CD4-positive, alpha-beta T cell treated with Interleukin-17A for 1 hour (primary cell): ENCODE results near the gene SND1.
A peak's percentile ranks its signal among the peaks of the same experiment; 100 is the strongest.

Experiments
- DNase-seq: peaks from one replicate; pipeline ENCODE4 v3.0.0-alpha.2; 2020

Gene SND1

GRCh38 chr7:128057909-128058308, 405.9 kb downstream of the SND1 start:
- DNase-seq: no peak

GRCh38 chr7:128059143-128059988, 407.4 kb downstream of the SND1 start:
- DNase-seq: peak; percentile 50

GRCh38 chr7:128060018-128060417, 408.0 kb downstream of the SND1 start:
- DNase-seq: no peak

GRCh38 chr7:128063088-128063487, 411.1 kb downstream of the SND1 start:
- no peak for DNase-seq

- no peak for DNase-seq
Measured at GRCh38 chr7:128065872-128066271, 413.9 kb downstream of the SND1 start.

- no peak for DNase-seq
Measured at GRCh38 chr7:128066395-128066794, 414.4 kb downstream of the SND1 start.

GRCh38 chr7:128066858-128067257, 414.9 kb downstream of the SND1 start:
- DNase-seq: no peak

GRCh38 chr7:128067983-128068382, 416.0 kb downstream of the SND1 start:
- no peak for DNase-seq

- no peak for DNase-seq
Measured at GRCh38 chr7:128068785-128069184, 416.8 kb downstream of the SND1 start.

GRCh38 chr7:128069373-128070364, 417.7 kb downstream of the SND1 start:
- no peak for DNase-seq

GRCh38 chr7:128071376-128071775, 419.4 kb downstream of the SND1 start:
- DNase-seq: no peak

- no peak for DNase-seq
Measured at GRCh38 chr7:128071801-128072200, 419.8 kb downstream of the SND1 start.

- DNase-seq: no peak
Measured at GRCh38 chr7:128073671-128074310, 421.8 kb downstream of the SND1 start.

GRCh38 chr7:128074336-128074735, 422.3 kb downstream of the SND1 start:
- DNase-seq: no peak

GRCh38 chr7:128074736-128075135, 422.7 kb downstream of the SND1 start:
- no peak for DNase-seq

- DNase-seq: no peak
Measured at GRCh38 chr7:128075242-128076095, 423.5 kb downstream of the SND1 start.

GRCh38 chr7:128076196-128076795, 424.3 kb downstream of the SND1 start:
- DNase-seq: no peak

- no peak for DNase-seq
Measured at GRCh38 chr7:128076796-128077271, 424.8 kb downstream of the SND1 start.

- no peak for DNase-seq
Measured at GRCh38 chr7:128078309-128078708, 426.3 kb downstream of the SND1 start.

- DNase-seq: no peak
Measured at GRCh38 chr7:128080169-128080568, 428.2 kb downstream of the SND1 start.

- no peak for DNase-seq
Measured at GRCh38 chr7:128081351-128081750, 429.4 kb downstream of the SND1 start.

- DNase-seq: no peak
Measured at GRCh38 chr7:128081808-128082207, 429.8 kb downstream of the SND1 start.
